Measurements from ENCODE around the gene TTLL7.
A peak's percentile ranks its signal among the peaks of the same experiment; 100 is the strongest.

TTLL7 gene

GRCh38 chr1:83998498-83999315 is at the start of gene TTLL7:
Gene TTLL7, minus strand, starts transcription at chr1:83999132. Its CDS starts 46,921 bp downstream, at chr1:83952211.
- no peak for DNase-seq (ENCODE audit: low read depth)

- no peak for DNase-seq (ENCODE audit: low read depth)
Measured at GRCh38 chr1:84042461-84042860, 43.5 kb upstream of the TTLL7 start.

- DNase-seq (ENCODE audit: low read depth): no peak
Measured at GRCh38 chr1:84037758-84038611, 39.1 kb upstream of the TTLL7 start.

- no peak for DNase-seq (ENCODE audit: low read depth)
Measured at GRCh38 chr1:84031802-84032327, 32.9 kb upstream of the TTLL7 start.

- no peak for DNase-seq (ENCODE audit: low read depth)
Measured at GRCh38 chr1:84027368-84027767, 28.4 kb upstream of the TTLL7 start.

GRCh38 chr1:84025966-84026365 is 27.0 kb upstream of the TTLL7 start:
- no peak for DNase-seq (ENCODE audit: low read depth)

- no peak for DNase-seq (ENCODE audit: low read depth)
Measured at GRCh38 chr1:84021822-84022221, 22.9 kb upstream of the TTLL7 start.

GRCh38 chr1:84020151-84020550 is 21.2 kb upstream of the TTLL7 start:
- DNase-seq (ENCODE audit: low read depth): no peak

- DNase-seq (ENCODE audit: low read depth): no peak
Measured at GRCh38 chr1:84019217-84019616, 20.3 kb upstream of the TTLL7 start.

- no peak for DNase-seq (ENCODE audit: low read depth)
Measured at GRCh38 chr1:84013708-84014107, 14.8 kb upstream of the TTLL7 start.

- DNase-seq (ENCODE audit: low read depth): no peak
Measured at GRCh38 chr1:84012018-84012417, 13.1 kb upstream of the TTLL7 start.

- no peak for DNase-seq (ENCODE audit: low read depth)
Measured at GRCh38 chr1:84010136-84010535, 11.2 kb upstream of the TTLL7 start.

- DNase-seq (ENCODE audit: low read depth): no peak
Measured at GRCh38 chr1:84008631-84009030, 9.7 kb upstream of the TTLL7 start.

GRCh38 chr1:84006591-84006990 is 7.7 kb upstream of the TTLL7 start:
- no peak for DNase-seq (ENCODE audit: low read depth)

- DNase-seq (ENCODE audit: low read depth): no peak
Measured at GRCh38 chr1:84001501-84001900, 2.6 kb upstream of the TTLL7 start.

- DNase-seq (ENCODE audit: low read depth): no peak
Measured at GRCh38 chr1:84000954-84001495, 2.1 kb upstream of the TTLL7 start.

GRCh38 chr1:84000196-84000885 is 1.4 kb upstream of the TTLL7 start:
- no peak for DNase-seq (ENCODE audit: low read depth)

GRCh38 chr1:83999316-83999819 is 436 bp upstream of the TTLL7 start:
- peak; percentile 17 for DNase-seq (ENCODE audit: low read depth)

GRCh38 chr1:83998205-83998497 is 781 bp downstream of the TTLL7 start:
- DNase-seq (ENCODE audit: low read depth): no peak

GRCh38 chr1:83997631-83998030 is 1.3 kb downstream of the TTLL7 start:
- no peak for DNase-seq (ENCODE audit: low read depth)

- DNase-seq (ENCODE audit: low read depth): no peak
Measured at GRCh38 chr1:83996621-83997020, 2.3 kb downstream of the TTLL7 start.

- no peak for DNase-seq (ENCODE audit: low read depth)
Measured at GRCh38 chr1:83996191-83996590, 2.7 kb downstream of the TTLL7 start.

All from activated T-cell treated with anti-CD3 and anti-CD28 coated beads for 1 hour (primary cell).